ENCODE results near the gene GPR157.

DNA sequence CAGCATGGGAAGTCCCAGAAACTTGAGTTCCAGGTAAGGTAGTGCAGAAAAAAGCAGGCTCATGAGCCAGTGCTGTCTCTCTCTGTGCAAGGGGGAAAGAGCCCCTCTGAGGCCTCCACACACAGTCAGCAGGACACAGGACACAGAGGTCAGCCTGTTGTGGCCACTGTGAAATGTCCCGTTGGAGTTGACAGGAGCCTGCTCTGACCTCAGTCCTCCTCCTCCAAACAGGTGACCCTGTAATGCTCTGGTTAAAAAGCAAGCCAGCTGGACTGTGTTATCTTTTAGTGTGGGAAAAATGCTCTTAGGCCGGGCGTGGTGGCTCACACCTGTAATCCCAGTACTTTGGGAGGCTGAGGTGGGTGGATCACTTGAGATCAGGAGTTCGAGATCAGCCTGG lies 24.2 kb upstream of the GPR157 start:
- TF ChIP-seq, protein P1, sequence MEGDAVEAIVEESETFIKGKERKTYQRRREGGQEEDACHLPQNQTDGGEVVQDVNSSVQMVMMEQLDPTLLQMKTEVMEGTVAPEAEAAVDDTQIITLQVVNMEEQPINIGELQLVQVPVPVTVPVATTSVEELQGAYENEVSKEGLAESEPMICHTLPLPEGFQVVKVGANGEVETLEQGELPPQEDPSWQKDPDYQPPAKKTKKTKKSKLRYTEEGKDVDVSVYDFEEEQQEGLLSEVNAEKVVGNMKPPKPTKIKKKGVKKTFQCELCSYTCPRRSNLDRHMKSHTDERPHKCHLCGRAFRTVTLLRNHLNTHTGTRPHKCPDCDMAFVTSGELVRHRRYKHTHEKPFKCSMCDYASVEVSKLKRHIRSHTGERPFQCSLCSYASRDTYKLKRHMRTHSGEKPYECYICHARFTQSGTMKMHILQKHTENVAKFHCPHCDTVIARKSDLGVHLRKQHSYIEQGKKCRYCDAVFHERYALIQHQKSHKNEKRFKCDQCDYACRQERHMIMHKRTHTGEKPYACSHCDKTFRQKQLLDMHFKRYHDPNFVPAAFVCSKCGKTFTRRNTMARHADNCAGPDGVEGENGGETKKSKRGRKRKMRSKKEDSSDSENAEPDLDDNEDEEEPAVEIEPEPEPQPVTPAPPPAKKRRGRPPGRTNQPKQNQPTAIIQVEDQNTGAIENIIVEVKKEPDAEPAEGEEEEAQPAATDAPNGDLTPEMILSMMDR (IDR thresholded peaks at IDR 0.05), result no peak
- TF ChIP-seq EZH2phosphoT487 (IDR thresholded peaks at IDR 0.05), result no peak
